SU-DHL-6 (cell line): ENCODE data around the gene SLC19A1.
"Not testable (repeated sequence)": the region's sequence is repeated elsewhere in the genome, so short reads cannot be mapped to it uniquely, and the experiment has no call there.

ENCODE experiments used
- H2AFZ ChIP-seq: fragments of 200-600 bp; sonication (generic); 2 replicates; pipeline ENCODE4 v1.6.1; 2014; ENCODE audit warnings: low read depth, mild to moderate bottlenecking, moderate library complexity, mixed read lengths, antibody characterized with exemption, low read length; ENCODE audit not compliant: severe bottlenecking
- H3F3A ChIP-seq: fragments of 200-600 bp; shearing (Covaris generic); 2 replicates; pipeline ENCODE4 v1.6.0; 2016; ENCODE audit warnings: antibody characterized with exemption, mild to moderate bottlenecking; ENCODE audit not compliant: insufficient read depth
- H3K27ac ChIP-seq: fragments of 200-600 bp; sonication (generic); 2 replicates; pipeline ENCODE4 v1.5.1; 2016; ENCODE audit warnings: low read depth, mild to moderate bottlenecking, low read length, moderate library complexity, mixed read lengths
- H3K27me3 ChIP-seq: fragments of 200-600 bp; sonication (generic), shearing (Covaris generic); 2 replicates; pipeline ENCODE4 v1.6.0; 2014; ENCODE audit warnings: mild to moderate bottlenecking, low read length
- H3K36me3 ChIP-seq: fragments of 200-600 bp; sonication (generic); 2 replicates; pipeline ENCODE4 v1.6.1; 2014; ENCODE audit warnings: mild to moderate bottlenecking, low read length, mixed read lengths
- H3K4me2 ChIP-seq: fragments of 300-600, 200-600 bp; shearing (Covaris generic), sonication (generic); 2 replicates; pipeline ENCODE4 v1.6.0; 2014; ENCODE audit warnings: low read length, low read depth, mild to moderate bottlenecking; ENCODE audit not compliant: poor library complexity, severe bottlenecking
- H3K4me3 ChIP-seq: fragments of 200-600 bp; sonication (generic); 2 replicates; pipeline ENCODE4 v1.5.1; 2014; ENCODE audit warnings: antibody characterized with exemption, low read length, mild to moderate bottlenecking, mixed read lengths; ENCODE audit not compliant: insufficient read depth, poor library complexity, severe bottlenecking
- H3K79me2 ChIP-seq: fragments of 200-600 bp; sonication (generic); 2 replicates; pipeline ENCODE4 v1.6.1; 2014; ENCODE audit warnings: mild to moderate bottlenecking, low read length, moderate library complexity; ENCODE audit not compliant: insufficient read depth
- H3K9ac ChIP-seq: fragments of 200-600 bp; sonication (generic); 2 replicates; pipeline ENCODE4 v1.7.0; 2014; ENCODE audit warnings: mild to moderate bottlenecking, low read length
- H3K9me2 ChIP-seq: fragments of 200-600 bp; sonication (generic); replicated peaks from 2 replicates; pipeline ENCODE4 v1.6.1; 2014; ENCODE audit warnings: low read length; ENCODE audit not compliant: insufficient read depth
- H3K9me3 ChIP-seq: fragments of 200-600 bp; sonication (generic); 2 replicates; pipeline ENCODE4 v1.6.1; 2014; ENCODE audit warnings: low read length, mixed read lengths; ENCODE audit not compliant: insufficient read depth
- H4K20me1 ChIP-seq: fragments of 200-600 bp; sonication (generic); 2 replicates; pipeline ENCODE4 v1.6.1; 2014; ENCODE audit warnings: low read depth, mild to moderate bottlenecking, antibody characterized with exemption, low read length, moderate library complexity, mixed read lengths
- EZH2phosphoT487 ChIP-seq: fragments of 200-600 bp; sonication (generic), shearing (Covaris generic); conservative IDR thresholded peaks from 2 replicates; pipeline ENCODE4 v1.6.1; 2018; ENCODE audit warnings: mild to moderate bottlenecking, antibody characterized with exemption, low read length, moderate library complexity, mixed read lengths
- TF ChIP-seq, protein P1 (sequence below): fragments of 200-600 bp; sonication (generic); IDR thresholded peaks from one replicate; pipeline ENCODE4 v1.5.1; 2017; ENCODE audit warnings: antibody characterized with exemption, mild to moderate bottlenecking, low read length, moderate library complexity; ENCODE audit not compliant: insufficient read depth, poor library complexity, severe bottlenecking

Gene SLC19A1

DNA sequence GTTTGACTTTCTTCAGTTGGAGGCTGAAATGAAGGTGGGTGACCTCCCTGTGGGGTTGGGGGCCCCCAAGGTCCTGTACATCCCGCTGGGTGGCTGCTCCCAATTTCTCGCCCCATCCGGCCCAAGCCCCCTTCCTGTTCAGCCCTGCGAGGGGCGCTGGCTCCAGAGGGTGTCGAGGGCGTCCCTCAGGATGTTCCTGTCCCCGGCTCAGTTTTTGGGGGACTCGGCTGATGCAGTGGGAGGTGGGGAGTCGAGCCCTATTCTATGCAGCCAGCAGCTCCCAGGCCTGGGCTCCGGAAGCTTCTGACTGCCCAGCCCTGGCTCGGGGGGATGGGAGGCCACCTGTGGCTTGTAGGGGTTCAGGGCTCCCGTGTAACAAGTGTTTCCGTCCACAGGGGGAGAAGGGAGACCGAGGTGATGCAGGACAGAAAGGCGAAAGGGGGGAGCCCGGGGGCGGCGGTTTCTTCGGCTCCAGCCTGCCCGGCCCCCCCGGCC is 38.2 kb downstream of the SLC19A1 start:
- TF ChIP-seq, protein P1, sequence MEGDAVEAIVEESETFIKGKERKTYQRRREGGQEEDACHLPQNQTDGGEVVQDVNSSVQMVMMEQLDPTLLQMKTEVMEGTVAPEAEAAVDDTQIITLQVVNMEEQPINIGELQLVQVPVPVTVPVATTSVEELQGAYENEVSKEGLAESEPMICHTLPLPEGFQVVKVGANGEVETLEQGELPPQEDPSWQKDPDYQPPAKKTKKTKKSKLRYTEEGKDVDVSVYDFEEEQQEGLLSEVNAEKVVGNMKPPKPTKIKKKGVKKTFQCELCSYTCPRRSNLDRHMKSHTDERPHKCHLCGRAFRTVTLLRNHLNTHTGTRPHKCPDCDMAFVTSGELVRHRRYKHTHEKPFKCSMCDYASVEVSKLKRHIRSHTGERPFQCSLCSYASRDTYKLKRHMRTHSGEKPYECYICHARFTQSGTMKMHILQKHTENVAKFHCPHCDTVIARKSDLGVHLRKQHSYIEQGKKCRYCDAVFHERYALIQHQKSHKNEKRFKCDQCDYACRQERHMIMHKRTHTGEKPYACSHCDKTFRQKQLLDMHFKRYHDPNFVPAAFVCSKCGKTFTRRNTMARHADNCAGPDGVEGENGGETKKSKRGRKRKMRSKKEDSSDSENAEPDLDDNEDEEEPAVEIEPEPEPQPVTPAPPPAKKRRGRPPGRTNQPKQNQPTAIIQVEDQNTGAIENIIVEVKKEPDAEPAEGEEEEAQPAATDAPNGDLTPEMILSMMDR = no peak
- no peak for TF ChIP-seq EZH2phosphoT487
- Histone ChIP-seq H3K4me3 (no peak overlapping the region), H2AFZ (no peak overlapping the region), H3K4me2 (no peak overlapping the region), H3K9me3 (no peaks in the 10 kb centered on the region), H3F3A (no peaks in the 10 kb centered on the region), H4K20me1 (no peaks in the 10 kb centered on the region), H3K36me3 (no peaks in the 10 kb centered on the region), H3K27ac (no peak overlapping the region), H3K27me3 (no peaks in the 10 kb centered on the region), H3K9me2 (no peaks in the 10 kb centered on the region), H3K79me2 (no peaks in the 10 kb centered on the region), H3K9ac (no peak overlapping the region)

DNA sequence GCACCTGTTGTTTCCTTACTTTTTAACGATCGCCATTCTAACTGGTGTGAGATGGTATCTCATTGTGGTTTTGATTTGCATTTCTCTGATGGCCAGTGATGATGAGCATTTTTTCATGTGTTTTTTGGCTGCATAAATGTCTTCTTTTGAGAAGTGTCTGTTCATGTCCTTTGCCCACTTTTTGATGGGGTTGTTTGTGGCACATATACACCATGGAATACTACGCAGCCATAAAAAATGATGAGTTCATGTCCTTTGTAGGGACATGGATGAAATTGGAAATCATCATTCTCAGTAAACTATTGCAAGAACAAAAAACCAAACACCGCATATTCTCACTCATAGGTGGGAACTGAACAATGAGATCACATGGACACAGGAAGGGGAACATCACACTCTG is 39.0 kb downstream of the SLC19A1 start:
- H4K20me1 ChIP-seq, H3K27ac ChIP-seq, H2AFZ ChIP-seq, H3K9me3 ChIP-seq, H3K27me3 ChIP-seq, H3K9ac ChIP-seq, H3F3A ChIP-seq, H3K79me2 ChIP-seq, H3K4me3 ChIP-seq, H3K36me3 ChIP-seq, H3K9me2 ChIP-seq, H3K4me2 ChIP-seq: not testable (repeated sequence)

DNA sequence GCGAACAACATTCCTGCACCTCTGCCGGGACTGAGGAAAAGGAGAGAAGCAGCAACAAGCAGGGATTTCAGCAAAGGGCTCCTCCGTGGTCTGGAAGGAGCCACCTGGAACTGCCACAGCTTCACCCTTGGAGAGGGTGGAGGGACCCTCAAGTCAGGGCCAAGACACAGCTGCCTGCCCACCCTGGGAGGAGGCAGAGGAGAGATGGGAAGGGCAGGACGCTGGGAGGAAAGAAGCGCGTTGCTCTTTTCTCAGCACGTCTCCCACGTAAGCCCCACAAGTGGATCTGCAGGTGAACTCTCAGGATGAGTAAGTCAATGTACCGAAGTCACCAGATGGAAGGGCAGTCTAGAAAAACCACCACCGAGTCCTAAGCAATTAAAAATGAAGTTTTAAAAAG is 39.6 kb downstream of the SLC19A1 start:
- no peak for TF ChIP-seq EZH2phosphoT487
- TF ChIP-seq, protein P1 = no peak
- Histone ChIP-seq H2AFZ (no peak overlapping the region), H4K20me1 (no peaks in the 10 kb centered on the region), H3F3A (no peaks in the 10 kb centered on the region), H3K27me3 (no peaks in the 10 kb centered on the region), H3K4me3 (no peak overlapping the region), H3K9ac (no peak overlapping the region), H3K9me3 (no peaks in the 10 kb centered on the region), H3K79me2 (no peaks in the 10 kb centered on the region), H3K9me2 (no peaks in the 10 kb centered on the region), H3K27ac (no peak overlapping the region), H3K36me3 (no peaks in the 10 kb centered on the region), H3K4me2 (no peak overlapping the region)

DNA sequence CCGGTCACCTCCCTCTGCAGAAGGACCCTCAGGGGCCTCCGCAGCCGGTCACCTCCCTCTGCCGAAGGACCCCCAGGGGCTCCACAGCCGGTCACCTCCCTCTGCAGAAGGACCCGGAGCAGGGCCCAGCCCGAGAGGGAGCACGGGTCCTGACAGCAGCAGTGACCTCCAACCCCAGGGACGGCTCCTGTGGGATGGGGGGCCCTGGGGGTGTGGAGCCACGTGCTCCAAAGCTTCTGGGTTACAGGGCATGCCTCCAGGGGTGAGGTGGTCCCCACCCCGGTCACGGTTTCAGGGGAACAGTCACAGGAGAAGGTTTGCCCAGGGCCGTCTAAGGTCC is 40.3 kb downstream of the SLC19A1 start:
- Histone ChIP-seq H3K4me2 (no peak overlapping the region), H3K4me3 (no peak overlapping the region), H2AFZ (no peak overlapping the region), H3K79me2 (no peaks in the 10 kb centered on the region), H3K36me3 (no peaks in the 10 kb centered on the region), H3K9me3 (no peaks in the 10 kb centered on the region), H3K27me3 (no peaks in the 10 kb centered on the region), H3K27ac (no peak overlapping the region), H3K9ac (no peak overlapping the region), H3F3A (no peaks in the 10 kb centered on the region), H3K9me2 (no peaks in the 10 kb centered on the region), H4K20me1 (no peaks in the 10 kb centered on the region)
- TF ChIP-seq EZH2phosphoT487 = no peak
- TF ChIP-seq, protein P1 = no peak

DNA sequence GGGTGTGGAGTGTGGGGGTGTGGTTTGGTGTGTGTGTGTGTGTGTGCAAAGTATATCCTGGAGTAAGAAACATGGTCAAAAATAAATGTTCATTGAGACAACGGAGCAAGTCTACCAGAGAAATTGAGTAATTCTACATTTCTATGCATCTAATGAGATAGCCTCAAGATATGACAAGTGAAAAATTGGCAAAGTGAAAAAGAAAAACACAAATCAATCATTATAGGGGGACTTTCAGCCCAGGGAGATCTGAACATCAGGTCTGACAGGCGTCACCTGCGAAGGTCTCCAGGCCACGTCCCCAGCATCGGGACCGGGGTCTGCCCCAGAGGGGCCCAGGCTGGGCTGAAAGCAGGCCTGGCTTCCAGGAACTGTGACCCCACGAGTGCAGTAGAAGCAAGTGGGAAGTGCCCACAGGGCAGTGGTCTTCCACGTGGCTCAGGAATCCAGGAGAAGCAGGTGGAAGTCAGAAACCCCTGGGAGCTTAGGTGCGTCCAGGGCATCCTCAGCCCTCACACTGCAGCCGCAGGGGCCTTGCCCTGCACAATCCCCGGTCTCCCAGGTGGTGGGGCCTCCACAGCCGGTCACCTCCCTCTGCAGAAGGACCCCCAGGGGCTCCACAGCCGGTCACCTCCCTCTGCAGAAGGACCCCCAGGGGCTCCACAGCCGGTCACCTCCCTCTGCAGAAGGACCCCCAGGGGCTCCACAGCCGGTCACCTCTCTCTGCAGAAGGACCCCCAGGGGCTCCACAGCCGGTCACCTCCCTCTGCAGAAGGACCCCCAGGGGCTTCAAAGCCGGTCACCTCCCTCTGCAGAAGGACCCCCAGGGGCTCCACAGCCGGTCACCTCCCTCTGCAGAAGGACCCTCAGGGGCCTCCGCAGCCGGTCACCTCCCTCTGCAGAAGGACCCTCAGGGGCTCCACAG is 40.9 kb downstream of the SLC19A1 start:
- H3K9ac ChIP-seq = not testable (repeated sequence)

More for the DNA sequence above, 40.9 kb downstream of the SLC19A1 start:
- not testable (repeated sequence) for H3K4me3 ChIP-seq, H3K79me2 ChIP-seq, H4K20me1 ChIP-seq, H3K9me3 ChIP-seq, H3K4me2 ChIP-seq, H3K9me2 ChIP-seq, H3K27me3 ChIP-seq, H3K36me3 ChIP-seq, H2AFZ ChIP-seq, H3F3A ChIP-seq, H3K27ac ChIP-seq
